HEK293 (cell line): Measurements from ENCODE around the gene FGR.
A peak's percentile ranks its signal among the peaks of the same experiment; 100 is the strongest.

Experiments
- GLIS1 ChIP-seq: fragments of 450-650 bp; formaldehyde crosslinking; IDR thresholded peaks from 2 replicates; pipeline ENCODE4 v1.5.1; 2016; ENCODE audit warnings: missing biosample characterization, missing genetic modification characterization
- KLF1 ChIP-seq: fragments of 450-650 bp; formaldehyde crosslinking; IDR thresholded peaks from 2 replicates; pipeline ENCODE4 v1.5.1; 2016; ENCODE audit warnings: missing biosample characterization, missing genetic modification characterization
- PATZ1 ChIP-seq: fragments of 450-650 bp; formaldehyde crosslinking; IDR thresholded peaks from 2 replicates; pipeline ENCODE4 v1.5.1; 2016; ENCODE audit warnings: missing biosample characterization, missing genetic modification characterization
- SCRT1 ChIP-seq: fragments of 450-650 bp; formaldehyde crosslinking; IDR thresholded peaks from 2 replicates; pipeline ENCODE4 v1.5.1; 2016; ENCODE audit warnings: missing biosample characterization, missing genetic modification characterization, borderline replicate concordance
- SP2 ChIP-seq: fragments of 450-650 bp; formaldehyde crosslinking; IDR thresholded peaks from 2 replicates; pipeline ENCODE4 v1.5.1; 2016; ENCODE audit warnings: missing biosample characterization, missing genetic modification characterization
- ZBTB26 ChIP-seq: fragments of 450-650 bp; formaldehyde crosslinking; optimal IDR thresholded peaks from 2 replicates; pipeline ENCODE3; 2016; ENCODE audit warnings: missing biosample characterization, mild to moderate bottlenecking, missing genetic modification characterization
- ZIC2 ChIP-seq: fragments of 450-650 bp; formaldehyde crosslinking; IDR thresholded peaks from 2 replicates; pipeline ENCODE4 v1.5.1; 2016; ENCODE audit warnings: missing biosample characterization, missing genetic modification characterization
- ZNF10 ChIP-seq: fragments of 450-650 bp; formaldehyde crosslinking; IDR thresholded peaks from 2 replicates; pipeline ENCODE4 v1.5.1; 2017; ENCODE audit warnings: missing biosample characterization, missing genetic modification characterization
- ZNF132 ChIP-seq: fragments of 450-650 bp; formaldehyde crosslinking; IDR thresholded peaks from 2 replicates; pipeline ENCODE4 v1.5.1; 2017; ENCODE audit warnings: missing biosample characterization, missing genetic modification characterization, borderline replicate concordance
- ZNF202 ChIP-seq: fragments of 450-650 bp; formaldehyde crosslinking; IDR thresholded peaks from 2 replicates; pipeline ENCODE4 v1.5.1; 2016; ENCODE audit warnings: missing biosample characterization, missing genetic modification characterization, borderline replicate concordance
- ZNF335 ChIP-seq: fragments of 450-650 bp; formaldehyde crosslinking; conservative IDR thresholded peaks from 2 replicates; pipeline ENCODE4 v1.5.1; 2016; ENCODE audit warnings: missing biosample characterization, missing genetic modification characterization
- ZNF555 ChIP-seq: fragments of 450-650 bp; formaldehyde crosslinking; conservative IDR thresholded peaks from 2 replicates; pipeline ENCODE4 v1.5.1; 2017; ENCODE audit warnings: missing biosample characterization, mild to moderate bottlenecking, missing genetic modification characterization, inconsistent platforms
- ZNF596 ChIP-seq: fragments of 450-650 bp; IDR thresholded peaks from 2 replicates; pipeline ENCODE4 v1.5.0; 2018; ENCODE audit warnings: missing biosample characterization, mild to moderate bottlenecking, missing genetic modification characterization, moderate library complexity
- ZNF600 ChIP-seq: fragments of 450-650 bp; formaldehyde crosslinking; IDR thresholded peaks from 2 replicates; pipeline ENCODE4 v1.5.1; 2016; ENCODE audit warnings: missing biosample characterization, missing genetic modification characterization
- ZNF658 ChIP-seq: fragments of 450-650 bp; formaldehyde crosslinking; IDR thresholded peaks from 2 replicates; pipeline ENCODE4; 2016; ENCODE audit warnings: missing biosample characterization, missing genetic modification characterization
- ZNF776 ChIP-seq: fragments of 450-650 bp; formaldehyde crosslinking; IDR thresholded peaks from 2 replicates; pipeline ENCODE4 v1.5.0; 2017; ENCODE audit warnings: missing biosample characterization, missing genetic modification characterization, borderline replicate concordance
- ZNF791 ChIP-seq: fragments of 450-650 bp; formaldehyde crosslinking; IDR thresholded peaks from 2 replicates; pipeline ENCODE4 v1.5.1; 2016; ENCODE audit warnings: missing biosample characterization, missing genetic modification characterization
- ZSCAN4 ChIP-seq: fragments of 450-650 bp; formaldehyde crosslinking; IDR thresholded peaks from 2 replicates; pipeline ENCODE4 v1.5.1; 2017; ENCODE audit warnings: missing biosample characterization, missing genetic modification characterization
- TF ChIP-seq, protein P1 (sequence below): fragments of 450-650 bp; formaldehyde crosslinking; IDR thresholded peaks from 2 replicates; pipeline ENCODE4 v1.5.1; 2016; ENCODE audit warnings: missing biosample characterization, missing genetic modification characterization
- TF ChIP-seq, protein P2 (sequence below): fragments of 450-650 bp; formaldehyde crosslinking; IDR thresholded peaks from 2 replicates; pipeline ENCODE4 v1.5.1; 2016; ENCODE audit warnings: missing biosample characterization, missing genetic modification characterization
- TF ChIP-seq, protein P3 (sequence below): fragments of 450-650 bp; formaldehyde crosslinking; IDR thresholded peaks from 2 replicates; pipeline ENCODE4 v1.5.1; 2017; ENCODE audit warnings: missing biosample characterization, missing genetic modification characterization
- TF ChIP-seq, protein P4 (sequence below): fragments of 450-650 bp; formaldehyde crosslinking; IDR thresholded peaks from 2 replicates; pipeline ENCODE4 v1.5.1; 2016; ENCODE audit warnings: missing biosample characterization, missing genetic modification characterization, low read depth
- TF ChIP-seq, protein P5 (sequence below): fragments of 450-650 bp; formaldehyde crosslinking; IDR thresholded peaks from 2 replicates; pipeline ENCODE4; 2016; ENCODE audit warnings: missing biosample characterization, missing genetic modification characterization

Gene FGR

DNA sequence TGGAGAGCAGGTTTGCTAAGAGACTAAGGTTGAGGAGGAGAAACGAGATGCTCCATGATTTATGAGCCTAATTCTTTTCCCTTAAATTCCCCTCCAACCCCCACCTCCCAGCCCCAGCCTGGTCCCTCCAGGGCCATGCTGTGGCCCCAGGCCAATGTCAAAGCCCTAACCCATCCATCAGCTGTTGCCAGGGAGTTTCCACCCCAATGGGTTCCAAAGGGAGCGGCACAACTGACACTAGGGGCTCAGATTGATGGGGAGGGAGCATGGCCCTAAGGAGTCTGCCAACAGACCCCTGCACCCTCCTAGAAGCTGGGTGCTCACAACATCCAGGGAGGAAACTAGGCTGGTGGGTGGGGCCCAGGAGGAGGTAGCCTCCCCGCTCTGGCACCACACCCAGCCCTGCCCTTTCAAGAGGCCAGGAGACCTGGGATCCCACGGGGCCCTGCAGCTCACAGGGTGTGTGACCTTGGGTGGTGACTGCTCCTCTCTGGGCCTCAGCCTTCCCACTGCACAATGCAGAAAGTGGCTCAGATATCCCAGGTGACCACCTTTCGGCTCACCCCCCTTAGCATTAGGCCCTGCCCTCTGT lies 44.0 kb downstream of the FGR start (continued):
- TF ChIP-seq, protein P1, sequence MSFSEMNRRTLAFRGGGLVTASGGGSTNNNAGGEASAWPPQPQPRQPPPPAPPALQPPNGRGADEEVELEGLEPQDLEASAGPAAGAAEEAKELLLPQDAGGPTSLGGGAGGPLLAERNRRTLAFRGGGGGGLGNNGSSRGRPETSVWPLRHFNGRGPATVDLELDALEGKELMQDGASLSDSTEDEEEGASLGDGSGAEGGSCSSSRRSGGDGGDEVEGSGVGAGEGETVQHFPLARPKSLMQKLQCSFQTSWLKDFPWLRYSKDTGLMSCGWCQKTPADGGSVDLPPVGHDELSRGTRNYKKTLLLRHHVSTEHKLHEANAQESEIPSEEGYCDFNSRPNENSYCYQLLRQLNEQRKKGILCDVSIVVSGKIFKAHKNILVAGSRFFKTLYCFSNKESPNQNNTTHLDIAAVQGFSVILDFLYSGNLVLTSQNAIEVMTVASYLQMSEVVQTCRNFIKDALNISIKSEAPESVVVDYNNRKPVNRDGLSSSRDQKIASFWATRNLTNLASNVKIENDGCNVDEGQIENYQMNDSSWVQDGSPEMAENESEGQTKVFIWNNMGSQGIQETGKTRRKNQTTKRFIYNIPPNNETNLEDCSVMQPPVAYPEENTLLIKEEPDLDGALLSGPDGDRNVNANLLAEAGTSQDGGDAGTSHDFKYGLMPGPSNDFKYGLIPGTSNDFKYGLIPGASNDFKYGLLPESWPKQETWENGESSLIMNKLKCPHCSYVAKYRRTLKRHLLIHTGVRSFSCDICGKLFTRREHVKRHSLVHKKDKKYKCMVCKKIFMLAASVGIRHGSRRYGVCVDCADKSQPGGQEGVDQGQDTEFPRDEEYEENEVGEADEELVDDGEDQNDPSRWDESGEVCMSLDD (tag by site-specific recombination), result no peak
- TF ChIP-seq, protein P2, sequence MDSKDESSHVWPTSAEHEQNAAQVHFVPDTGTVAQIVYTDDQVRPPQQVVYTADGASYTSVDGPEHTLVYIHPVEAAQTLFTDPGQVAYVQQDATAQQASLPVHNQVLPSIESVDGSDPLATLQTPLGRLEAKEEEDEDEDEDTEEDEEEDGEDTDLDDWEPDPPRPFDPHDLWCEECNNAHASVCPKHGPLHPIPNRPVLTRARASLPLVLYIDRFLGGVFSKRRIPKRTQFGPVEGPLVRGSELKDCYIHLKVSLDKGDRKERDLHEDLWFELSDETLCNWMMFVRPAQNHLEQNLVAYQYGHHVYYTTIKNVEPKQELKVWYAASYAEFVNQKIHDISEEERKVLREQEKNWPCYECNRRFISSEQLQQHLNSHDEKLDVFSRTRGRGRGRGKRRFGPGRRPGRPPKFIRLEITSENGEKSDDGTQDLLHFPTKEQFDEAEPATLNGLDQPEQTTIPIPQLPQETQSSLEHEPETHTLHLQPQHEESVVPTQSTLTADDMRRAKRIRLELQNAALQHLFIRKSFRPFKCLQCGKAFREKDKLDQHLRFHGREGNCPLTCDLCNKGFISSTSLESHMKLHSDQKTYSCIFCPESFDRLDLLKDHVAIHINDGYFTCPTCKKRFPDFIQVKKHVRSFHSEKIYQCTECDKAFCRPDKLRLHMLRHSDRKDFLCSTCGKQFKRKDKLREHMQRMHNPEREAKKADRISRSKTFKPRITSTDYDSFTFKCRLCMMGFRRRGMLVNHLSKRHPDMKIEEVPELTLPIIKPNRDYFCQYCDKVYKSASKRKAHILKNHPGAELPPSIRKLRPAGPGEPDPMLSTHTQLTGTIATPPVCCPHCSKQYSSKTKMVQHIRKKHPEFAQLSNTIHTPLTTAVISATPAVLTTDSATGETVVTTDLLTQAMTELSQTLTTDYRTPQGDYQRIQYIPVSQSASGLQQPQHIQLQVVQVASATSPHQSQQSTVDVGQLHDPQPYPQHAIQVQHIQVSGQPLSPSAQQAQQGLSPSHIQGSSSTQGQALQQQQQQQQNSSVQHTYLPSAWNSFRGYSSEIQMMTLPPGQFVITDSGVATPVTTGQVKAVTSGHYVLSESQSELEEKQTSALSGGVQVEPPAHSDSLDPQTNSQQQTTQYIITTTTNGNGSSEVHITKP (tag by site-specific recombination), result peak; percentile 39
- no peak for TF ChIP-seq ZNF132 (tag by site-specific recombination)
- no peak for TF ChIP-seq ZNF658 (tag by site-specific recombination)
- TF ChIP-seq, protein P3, sequence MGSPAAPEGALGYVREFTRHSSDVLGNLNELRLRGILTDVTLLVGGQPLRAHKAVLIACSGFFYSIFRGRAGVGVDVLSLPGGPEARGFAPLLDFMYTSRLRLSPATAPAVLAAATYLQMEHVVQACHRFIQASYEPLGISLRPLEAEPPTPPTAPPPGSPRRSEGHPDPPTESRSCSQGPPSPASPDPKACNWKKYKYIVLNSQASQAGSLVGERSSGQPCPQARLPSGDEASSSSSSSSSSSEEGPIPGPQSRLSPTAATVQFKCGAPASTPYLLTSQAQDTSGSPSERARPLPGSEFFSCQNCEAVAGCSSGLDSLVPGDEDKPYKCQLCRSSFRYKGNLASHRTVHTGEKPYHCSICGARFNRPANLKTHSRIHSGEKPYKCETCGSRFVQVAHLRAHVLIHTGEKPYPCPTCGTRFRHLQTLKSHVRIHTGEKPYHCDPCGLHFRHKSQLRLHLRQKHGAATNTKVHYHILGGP (tag by site-specific recombination), result no peak
- TF ChIP-seq ZNF555, result no peak
- TF ChIP-seq SP2 (tag by site-specific recombination), result peak; percentile 33; the same call in 1 of the 2 replicates
- no peak for TF ChIP-seq ZNF596
- peak; percentile 40; the same call in 1 of the 2 replicates for TF ChIP-seq GLIS1 (tag by site-specific recombination)
- TF ChIP-seq ZBTB26 (tag by site-specific recombination), result no peak
- TF ChIP-seq ZIC2 (tag by site-specific recombination), result peak; percentile 74
- TF ChIP-seq SCRT1, result no peak
- TF ChIP-seq ZNF776 (tag by site-specific recombination), result no peak
- TF ChIP-seq ZNF10 (tag by site-specific recombination), result no peak
- TF ChIP-seq ZNF600, result no peak
- peak; percentile 15; the same call in 1 of the 2 replicates for TF ChIP-seq PATZ1 (tag by site-specific recombination)
- TF ChIP-seq KLF1 (tag by site-specific recombination), result peak; percentile 97
- no peak for TF ChIP-seq ZSCAN4 (tag by site-specific recombination)
- TF ChIP-seq ZNF202 (tag by site-specific recombination), result no peak
- no peak for TF ChIP-seq ZNF335 (tag by site-specific recombination)
- no peak for TF ChIP-seq ZNF791 (tag by site-specific recombination)
- TF ChIP-seq, protein P4, sequence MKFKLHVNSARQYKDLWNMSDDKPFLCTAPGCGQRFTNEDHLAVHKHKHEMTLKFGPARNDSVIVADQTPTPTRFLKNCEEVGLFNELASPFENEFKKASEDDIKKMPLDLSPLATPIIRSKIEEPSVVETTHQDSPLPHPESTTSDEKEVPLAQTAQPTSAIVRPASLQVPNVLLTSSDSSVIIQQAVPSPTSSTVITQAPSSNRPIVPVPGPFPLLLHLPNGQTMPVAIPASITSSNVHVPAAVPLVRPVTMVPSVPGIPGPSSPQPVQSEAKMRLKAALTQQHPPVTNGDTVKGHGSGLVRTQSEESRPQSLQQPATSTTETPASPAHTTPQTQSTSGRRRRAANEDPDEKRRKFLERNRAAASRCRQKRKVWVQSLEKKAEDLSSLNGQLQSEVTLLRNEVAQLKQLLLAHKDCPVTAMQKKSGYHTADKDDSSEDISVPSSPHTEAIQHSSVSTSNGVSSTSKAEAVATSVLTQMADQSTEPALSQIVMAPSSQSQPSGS (tag by site-specific recombination), result no peak
- TF ChIP-seq, protein P5, sequence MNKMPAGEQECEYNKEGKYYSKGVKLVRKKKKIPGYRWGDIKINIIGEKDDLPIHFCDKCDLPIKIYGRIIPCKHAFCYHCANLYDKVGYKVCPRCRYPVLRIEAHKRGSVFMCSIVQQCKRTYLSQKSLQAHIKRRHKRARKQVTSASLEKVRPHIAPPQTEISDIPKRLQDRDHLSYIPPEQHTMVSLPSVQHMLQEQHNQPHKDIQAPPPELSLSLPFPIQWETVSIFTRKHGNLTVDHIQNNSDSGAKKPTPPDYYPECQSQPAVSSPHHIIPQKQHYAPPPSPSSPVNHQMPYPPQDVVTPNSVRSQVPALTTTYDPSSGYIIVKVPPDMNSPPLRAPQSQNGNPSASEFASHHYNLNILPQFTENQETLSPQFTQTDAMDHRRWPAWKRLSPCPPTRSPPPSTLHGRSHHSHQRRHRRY (tag by site-specific recombination), result no peak
